GM18507 (cell line): ENCODE data around the gene KRTAP10-12.

ENCODE experiments used
- DNase-seq: peaks from one replicate; pipeline ENCODE4 v3.0.0; 2011; ENCODE audit warnings: low read depth; ENCODE audit not compliant: insufficient read length; ENCODE audit errors: extremely low spot score
- FAIRE-seq: peaks from 2 replicates; lab custom pipeline; 2011; peaks lifted over from hg19 to GRCh38; lab: Jason Lieb, UNC

The KRTAP10-12 gene

DNA sequence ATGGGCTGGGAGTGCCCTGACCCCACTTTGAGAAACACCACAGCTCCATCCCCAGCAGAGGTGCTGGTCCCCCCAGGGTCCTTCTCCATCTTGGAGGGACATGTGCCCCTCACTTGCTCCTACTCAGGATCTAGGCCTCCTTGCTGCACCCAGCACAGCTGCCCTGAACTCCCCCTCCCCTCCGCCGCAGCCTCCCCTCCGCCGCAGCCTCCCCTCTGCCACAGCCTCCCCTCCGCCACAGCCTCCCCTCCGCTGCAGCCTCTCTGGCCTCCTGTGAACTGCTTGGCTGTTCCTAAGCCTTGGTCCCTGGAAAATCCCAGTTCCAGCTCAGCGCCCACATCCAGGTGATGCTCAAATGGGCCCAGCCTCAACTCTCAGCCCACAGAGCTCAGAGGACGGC lies 30.3 kb downstream of the KRTAP10-12 start:
- DNase-seq (no peak), FAIRE-seq (no peak)

DNA sequence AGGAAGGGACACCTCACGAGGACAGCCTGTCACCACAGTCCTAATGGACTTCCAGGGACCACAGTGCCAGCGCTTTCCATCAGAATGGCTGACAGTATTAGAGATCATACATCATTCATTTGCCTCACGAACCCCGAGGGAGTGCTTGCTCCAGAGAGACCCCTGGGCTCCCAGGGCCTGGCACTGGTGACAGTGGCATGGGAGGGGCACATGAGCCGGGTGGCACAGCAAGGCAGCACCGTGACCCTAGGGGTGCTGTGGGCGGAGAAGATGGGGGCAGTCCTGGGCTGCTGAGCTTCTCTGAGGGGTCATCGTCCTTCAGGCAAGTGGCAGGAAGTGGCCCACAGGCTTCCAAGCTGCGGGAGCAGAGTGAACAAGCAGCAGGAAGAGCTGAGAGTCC lies 30.8 kb downstream of the KRTAP10-12 start:
- no peak for FAIRE-seq
- no peak for DNase-seq

DNA sequence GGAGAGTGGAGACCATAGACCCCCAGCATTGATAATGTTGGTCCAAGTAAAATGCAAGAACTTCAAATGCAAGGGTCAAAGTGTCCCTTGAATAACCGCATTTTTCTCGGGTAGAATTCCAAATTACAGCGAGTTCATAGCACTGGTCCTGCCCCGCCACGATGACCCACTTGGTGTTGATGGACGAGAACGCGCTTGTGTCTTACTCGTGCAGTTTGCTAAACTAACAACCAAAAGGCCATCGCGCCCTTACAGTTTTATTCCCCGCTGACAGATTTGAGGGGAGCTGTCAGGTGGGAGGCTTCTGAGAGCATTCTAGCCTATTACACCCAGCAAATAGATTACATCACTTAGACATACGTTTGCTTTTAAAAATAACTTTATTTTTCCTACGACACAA lies 31.7 kb downstream of the KRTAP10-12 start:
- FAIRE-seq, result no peak
- DNase-seq, result no peak

DNA sequence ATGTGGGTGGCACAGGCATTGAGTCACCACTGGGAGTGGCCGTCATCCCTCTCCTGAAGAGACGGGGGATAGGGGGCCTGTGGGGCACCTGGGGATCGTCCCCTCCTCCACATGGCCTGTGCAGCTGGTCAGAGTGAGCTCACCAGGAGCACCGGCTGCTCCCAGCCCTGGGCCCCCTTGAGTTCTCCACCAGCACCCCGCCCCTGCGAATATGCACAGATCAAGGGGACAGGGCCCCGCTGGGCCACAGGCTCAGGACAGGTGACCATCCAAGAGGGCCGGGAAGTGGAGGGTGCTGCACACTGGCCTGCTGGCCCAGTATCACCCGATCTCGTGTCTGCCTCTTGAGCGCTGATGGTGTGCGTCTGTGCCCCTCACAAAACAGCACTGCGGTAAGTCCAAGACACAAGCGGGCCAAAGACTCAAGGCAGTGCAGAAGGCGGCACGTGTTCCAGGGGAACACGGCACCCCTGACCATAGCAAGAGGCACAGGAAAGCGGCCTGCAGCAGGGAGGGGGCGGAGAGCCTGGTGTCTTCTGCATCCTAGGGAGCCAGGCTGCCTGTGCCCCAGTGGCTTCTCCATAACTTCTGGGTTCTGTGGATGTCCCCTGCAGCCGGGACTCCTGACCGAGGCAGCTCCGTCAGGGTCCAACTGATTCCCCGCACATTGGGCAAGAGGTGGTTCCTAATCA lies 32.5 kb downstream of the KRTAP10-12 start:
- no peak for DNase-seq

DNA sequence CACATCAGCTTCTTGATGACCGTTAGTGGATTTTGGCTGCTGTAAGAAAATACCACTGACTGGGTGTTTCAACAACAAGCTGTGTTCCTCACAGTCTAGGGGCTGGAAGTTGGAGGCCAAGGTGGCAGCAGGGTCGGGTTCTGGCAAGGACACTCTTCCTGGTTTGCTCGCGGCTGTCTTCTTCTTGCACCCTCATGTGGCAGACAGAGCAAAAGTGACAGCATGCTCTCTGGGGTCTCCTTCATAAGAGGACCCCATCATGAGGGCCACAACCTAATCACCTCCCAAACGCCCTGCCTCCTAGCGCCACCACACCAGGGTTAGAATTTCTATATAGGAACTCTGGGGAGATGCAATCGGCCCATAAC lies 33.0 kb downstream of the KRTAP10-12 start:
- FAIRE-seq (no peak), DNase-seq (no peak)

More for the DNA sequence above, 32.5 kb downstream of the KRTAP10-12 start:
- no peak for FAIRE-seq

DNA sequence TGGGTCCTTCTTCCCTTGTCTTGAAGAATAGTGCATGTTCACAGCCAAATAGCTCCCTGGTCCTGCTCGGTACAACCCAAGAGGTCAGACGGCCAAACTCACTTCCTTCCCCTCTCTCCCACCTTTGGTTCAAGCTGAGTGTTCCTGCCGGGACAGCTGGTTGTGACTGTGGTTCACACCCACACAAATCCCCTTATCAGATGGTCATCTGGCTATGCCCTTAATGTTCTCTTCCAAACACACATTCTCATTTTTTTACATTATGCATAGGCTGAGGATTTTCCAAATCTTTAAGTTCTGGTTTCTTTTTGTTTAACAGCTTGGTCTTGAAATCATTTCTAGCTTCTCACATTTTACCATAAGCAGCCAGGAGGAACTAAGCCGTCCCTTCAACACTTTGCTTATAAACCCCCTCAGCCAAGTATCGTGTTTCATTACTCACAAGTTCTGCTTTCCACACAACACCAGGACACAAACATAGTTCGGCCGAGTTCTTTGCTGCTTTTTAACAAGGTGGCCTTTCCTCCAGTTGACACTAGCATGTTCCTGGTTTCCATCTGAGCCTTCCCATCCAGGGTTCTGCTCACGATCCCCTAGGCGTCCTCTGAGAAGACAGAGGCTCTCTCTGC lies 34.1 kb downstream of the KRTAP10-12 start:
- no peak for DNase-seq

DNA sequence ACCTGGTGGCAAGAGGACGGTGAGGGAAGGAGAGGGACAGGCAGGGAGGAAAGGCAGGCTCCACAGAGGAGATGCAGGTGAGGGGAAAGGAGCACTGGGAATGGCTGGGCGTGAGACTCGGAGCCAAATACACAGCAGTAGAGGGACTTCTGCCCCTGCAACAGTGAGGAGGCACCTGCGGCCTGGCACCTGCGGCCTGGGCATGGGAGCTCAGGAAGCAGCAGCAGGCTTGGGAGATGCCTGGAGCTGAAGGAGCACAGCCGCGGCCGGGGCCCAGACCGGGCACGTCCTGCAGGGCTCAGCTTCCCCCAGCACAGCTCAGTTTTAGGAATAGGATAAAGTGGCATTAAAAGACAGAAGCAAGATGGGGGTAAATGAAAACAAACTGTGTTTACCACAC lies 35.3 kb downstream of the KRTAP10-12 start:
- no peak for DNase-seq

More for the DNA sequence above, 34.1 kb downstream of the KRTAP10-12 start:
- FAIRE-seq, result no peak

DNA sequence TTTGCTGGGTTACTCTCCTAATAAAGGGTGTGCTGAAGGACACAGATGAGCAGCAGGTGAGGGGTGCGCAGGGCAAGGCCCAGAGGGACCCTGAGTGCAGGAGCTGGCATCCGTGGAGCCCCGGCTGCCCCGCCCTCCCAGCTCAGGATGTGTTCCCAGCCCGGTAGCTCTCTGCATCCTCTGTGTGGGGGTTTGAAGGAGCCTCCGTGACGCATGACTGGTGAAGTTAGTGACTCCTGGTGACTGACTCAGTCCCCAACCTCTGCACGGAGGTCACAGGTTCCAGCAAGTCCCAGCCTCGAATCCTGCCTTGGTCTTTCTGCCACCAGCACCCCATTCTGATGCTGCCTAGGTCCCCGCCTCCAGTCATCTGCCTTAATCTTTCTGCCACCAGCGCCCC lies 36.0 kb downstream of the KRTAP10-12 start:
- no peak for DNase-seq
- FAIRE-seq, result no peak

More for the DNA sequence above, 35.3 kb downstream of the KRTAP10-12 start:
- no peak for FAIRE-seq

DNA sequence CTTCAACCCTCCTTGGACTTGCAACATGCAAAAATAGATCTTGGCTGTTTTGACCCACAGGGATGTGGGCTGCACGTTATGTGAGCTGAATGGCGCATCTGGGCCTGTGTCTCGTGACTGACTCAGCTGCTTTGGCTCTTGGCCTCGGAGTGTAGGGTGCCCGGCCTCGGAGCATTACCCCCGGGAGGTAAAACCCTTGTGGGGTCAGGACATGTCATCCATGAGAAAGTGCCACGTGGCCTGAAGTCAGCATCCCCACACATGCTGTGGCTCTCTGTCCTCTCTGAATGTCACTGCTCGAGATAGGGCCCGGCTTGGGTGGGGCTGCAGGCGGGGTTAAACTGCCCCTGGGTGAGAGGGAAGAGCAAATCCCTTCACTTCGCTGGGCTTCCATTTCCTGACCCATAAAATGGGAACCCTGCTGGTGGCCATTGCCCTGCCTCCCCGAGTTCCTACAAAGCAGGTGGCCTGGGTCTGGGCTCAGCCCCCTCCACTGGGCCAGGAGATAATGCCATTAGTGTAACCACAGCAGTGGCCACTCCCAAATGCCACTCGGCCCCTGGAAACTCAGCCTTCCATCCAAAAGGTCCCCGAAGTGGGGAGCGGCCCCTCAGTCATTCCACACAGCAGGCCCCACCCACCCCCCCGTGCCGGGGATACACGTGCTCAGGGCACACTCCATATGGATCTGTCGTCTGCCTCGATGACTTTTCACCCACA lies 37.2 kb downstream of the KRTAP10-12 start:
- no peak for DNase-seq
- no peak for FAIRE-seq

DNA sequence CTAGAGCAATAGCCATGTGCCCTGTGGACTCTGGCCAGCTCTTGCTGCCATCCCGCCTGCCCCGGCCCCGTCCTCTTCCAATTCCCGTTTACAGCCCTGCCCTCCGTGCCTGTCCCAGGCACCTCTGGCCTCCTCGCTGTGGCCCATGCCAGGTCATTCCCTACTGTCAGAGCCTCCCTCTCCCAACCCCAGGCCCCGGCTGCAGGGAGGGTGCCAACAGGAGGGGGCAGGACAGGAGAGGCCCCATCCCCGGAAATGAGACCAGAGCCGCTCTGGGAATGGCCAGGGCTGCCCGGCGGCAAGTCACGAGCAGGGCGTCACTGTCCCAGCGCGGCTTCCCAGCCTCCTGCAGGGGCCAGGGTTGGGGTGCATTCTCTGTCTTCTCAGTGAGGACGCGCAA lies 37.9 kb downstream of the KRTAP10-12 start:
- no peak for DNase-seq
- FAIRE-seq, result no peak

DNA sequence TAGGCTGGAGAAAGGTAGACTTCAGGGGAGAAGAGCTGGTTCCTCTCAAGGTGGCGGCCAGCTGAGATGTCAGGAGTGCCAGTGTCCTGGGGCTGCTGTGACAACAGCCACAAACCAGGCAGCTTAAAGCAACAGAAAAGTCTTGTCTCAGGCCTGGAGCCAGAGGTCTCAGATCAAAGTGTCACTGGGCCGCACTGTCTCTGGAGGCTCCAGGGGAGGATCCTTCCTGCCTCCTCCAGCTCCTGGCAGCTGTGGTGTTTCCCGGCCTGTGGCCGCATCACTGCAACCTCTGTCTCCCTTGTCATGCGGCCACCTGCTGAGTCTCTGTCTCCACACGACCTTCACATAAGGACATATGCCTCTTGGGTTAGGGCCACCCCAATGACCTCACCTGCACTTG lies 38.8 kb downstream of the KRTAP10-12 start:
- DNase-seq (no peak), FAIRE-seq (no peak)

DNA sequence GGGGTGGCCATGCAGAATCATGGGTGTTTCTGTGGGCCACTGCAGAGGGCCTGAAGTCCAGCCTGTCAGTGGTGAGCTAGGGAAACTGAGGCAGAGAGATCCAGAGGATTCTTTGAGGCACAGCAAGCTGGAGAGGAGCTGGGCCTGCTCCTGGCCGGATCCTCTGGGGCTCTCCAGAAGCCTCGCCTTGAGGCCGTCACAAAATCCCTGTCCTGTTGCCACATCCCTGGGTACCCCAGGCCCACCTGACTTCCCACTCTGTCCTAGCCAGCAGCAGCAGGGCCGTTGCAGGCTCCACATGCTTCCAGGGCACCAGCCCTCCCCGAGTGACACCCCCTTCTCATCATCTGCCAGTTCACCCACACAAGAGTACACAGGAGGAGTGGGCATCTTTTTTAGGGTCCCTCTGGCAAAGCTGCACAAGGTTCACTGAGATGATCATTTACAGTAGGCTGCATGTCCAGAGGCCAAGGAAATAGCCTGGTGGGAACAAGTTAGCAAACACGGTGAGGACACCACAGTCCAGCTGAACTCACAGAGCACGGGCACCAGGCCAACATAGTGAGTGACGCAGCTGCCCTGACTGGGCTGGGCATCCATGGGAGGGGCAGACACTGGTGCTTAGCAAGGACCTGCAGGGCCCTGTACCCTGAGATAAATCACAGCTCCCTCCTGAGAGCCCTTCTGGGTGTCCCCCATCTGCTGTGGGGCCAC lies 39.5 kb downstream of the KRTAP10-12 start:
- DNase-seq (no peak), FAIRE-seq (no peak)

DNA sequence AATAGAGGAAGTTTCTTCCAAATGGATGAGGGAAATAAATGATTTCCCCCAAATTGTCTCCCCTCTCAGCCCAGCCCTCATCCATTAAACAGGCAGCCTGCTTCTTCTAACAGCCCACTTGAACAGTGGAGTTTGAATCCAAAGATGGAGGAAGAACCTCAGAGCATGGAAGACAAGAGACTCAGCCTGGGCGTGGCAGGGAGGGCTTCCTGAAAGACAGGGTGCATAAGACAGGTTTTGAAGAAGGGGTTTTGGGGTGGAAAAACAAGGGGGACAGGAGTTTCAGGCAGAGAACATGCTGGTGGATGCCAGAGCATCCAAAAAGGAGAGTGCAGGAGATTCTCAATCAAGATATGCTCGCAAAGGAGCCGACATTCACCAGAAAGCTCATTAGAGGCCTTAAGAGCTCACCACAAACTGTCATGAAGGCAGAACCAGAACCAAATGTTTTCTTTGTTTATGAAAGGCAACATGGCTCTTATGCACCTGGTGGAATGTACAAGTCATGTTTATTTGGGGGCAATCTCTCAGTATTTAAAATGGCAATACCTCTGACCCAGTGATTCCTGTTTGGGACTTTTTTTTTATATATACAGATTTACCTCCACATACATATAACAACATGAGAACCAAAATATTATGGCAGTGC lies 40.9 kb downstream of the KRTAP10-12 start:
- no peak for DNase-seq
- FAIRE-seq, result no peak

DNA sequence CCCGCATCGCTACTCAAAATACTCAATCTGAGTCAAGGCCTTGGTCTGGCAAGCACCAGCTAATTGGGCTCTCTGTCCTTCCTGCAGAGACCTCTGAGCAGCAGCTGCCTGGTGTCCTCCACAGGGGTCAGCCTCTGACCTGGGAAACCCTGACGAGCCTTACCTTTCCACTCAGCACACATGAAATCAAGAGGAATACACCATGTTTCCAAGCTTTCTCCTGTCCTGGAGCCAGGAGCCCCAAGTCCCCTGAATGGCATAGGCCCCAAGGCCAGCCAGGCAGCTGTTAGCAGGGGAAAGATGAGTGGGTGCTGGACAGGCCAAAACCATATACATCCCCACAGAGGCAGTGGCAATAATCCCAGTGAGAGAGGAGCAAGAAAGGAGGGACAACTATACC lies 41.6 kb downstream of the KRTAP10-12 start:
- DNase-seq, result no peak
- FAIRE-seq, result no peak

DNA sequence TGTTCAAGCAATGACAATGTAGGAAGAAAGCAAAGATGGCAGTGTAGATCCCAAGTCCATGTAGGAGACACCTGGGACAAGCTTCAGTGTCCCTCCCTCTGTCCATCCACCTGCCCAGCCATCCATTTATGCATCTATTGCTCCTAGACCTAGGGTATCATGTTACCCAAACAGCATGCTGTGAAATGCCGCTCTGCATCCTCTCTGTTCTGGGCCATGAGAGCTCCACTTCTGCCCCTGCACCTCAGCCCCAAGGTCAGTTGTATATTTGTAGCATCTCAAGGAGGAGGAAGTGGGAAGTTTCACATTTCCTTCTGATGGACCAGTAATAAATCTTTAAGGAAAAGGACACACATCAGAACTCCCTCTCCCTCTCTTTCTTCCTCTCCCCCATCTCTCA lies 42.3 kb downstream of the KRTAP10-12 start:
- DNase-seq (no peak), FAIRE-seq (no peak)

DNA sequence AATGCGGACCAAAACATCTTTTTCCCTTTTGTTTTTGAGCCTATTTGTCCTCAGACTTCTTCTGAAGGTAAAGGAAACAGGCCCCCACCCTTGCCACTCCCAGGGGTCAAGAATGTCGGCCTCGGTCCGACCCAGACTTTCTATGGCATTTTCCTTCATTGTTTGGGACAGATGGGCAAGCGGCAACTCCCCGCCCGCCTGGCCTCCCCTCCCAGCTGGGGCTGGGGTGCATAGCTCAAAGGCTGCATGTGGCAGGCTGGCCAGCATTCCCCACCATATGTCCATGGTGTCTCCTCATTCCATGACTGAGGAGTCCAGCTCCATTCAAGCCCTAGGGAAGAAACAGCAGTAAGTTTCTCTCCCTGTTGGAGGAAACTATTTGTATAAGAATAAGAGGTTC lies 43.8 kb downstream of the KRTAP10-12 start:
- no peak for DNase-seq
- FAIRE-seq, result no peak

DNA sequence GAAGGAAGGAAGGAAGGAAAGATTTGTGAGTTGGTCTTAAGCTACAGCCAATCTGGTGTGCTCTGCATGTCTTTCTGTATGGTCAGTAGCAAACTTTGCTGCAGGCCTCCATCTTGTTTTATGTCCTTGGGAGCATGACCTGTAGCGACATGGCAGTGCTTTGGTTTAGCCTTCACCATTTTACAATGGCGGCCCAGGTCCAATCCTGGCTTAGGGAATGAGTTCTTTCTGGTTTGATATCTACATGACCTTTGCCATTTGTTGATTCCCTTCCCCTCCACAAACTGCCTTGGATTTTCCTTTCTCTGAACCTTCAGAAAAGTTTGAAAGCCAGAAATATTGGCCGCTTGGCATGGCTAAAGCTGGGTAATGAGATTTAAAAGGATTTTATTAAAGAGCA lies 44.9 kb downstream of the KRTAP10-12 start:
- FAIRE-seq (no peak), DNase-seq (no peak)

DNA sequence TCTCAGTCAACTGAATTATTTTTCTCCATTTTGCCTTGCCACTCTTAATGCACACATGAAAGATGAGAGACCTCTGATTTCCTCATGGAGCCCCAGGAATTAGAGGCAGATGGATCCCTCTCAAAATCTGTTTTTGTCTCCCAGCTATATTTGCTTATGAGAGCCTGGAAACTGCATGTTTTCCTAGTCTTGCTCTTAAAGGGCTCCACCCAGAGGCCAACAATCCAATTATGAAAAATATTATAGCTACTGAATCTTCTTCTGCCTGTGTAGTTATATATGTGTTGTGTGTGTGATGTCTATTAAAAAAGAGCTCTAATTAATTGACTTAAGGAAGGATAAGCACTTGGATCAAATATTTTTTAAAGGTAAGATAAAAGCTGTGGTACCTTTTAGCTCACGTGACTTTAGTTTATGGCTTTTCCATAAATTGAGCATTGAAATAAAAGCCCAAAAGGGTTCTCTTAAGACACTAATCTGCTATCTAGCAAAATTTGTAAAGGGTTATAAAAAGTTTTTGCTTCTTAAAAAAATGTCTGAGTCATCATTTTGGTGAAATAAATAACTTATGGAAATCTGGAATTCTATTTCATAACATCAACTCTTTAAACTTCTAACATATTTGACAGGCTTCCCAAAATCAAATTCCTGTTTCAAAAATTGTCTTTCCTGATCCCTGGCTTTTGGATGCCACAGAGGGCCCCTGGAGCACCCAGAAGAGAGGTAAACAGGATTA lies 45.6 kb downstream of the KRTAP10-12 start:
- no peak for DNase-seq

More for the DNA sequence above, 45.6 kb downstream of the KRTAP10-12 start:
- FAIRE-seq, result no peak
